Ascending aorta (tissue), 2 donors: ENCODE measurements around the gene HIC1. TPM values are rescaled to one million over a fixed set of nuclear protein-coding genes. Genes with fewer than 3 reads are reported as not detected.

Experiments
- DNase-seq, 2 donors: peaks; one replicate each; pipeline ENCODE4 v3.0.0-alpha.2; 2019; ENCODE audit warnings: low spot score in 2 of 2
- H3K27ac ChIP-seq, 2 donors: fragments of 200-600 bp; sonication (generic); one replicate each; pipeline ENCODE4 v1.5.1; 2016 to 2017; ENCODE audit warnings: mild to moderate bottlenecking in 1 of 2
- H3K27me3 ChIP-seq: fragments of 200-600 bp; sonication (generic); one replicate; pipeline ENCODE4 v1.5.1; 2017
- H3K36me3 ChIP-seq, 2 donors: fragments of 200-600 bp; sonication (generic); one replicate each; pipeline ENCODE4 v1.5.1; 2016
- H3K4me1 ChIP-seq, 2 donors: fragments of 200-600 bp; sonication (generic); one replicate each; pipeline ENCODE4 v1.5.1; 2016 to 2017; ENCODE audit warnings: mild to moderate bottlenecking in 1 of 2
- H3K4me3 ChIP-seq, 2 donors: fragments of 200-600 bp; sonication (generic); one replicate each; pipeline ENCODE4 v1.5.1; 2016 to 2017; ENCODE audit warnings: mild to moderate bottlenecking in 1 of 2
- H3K9me3 ChIP-seq, 2 donors: fragments of 200-600 bp; sonication (generic); one replicate each; pipeline ENCODE4 v1.5.1; 2016
- CTCF ChIP-seq, 3 experiments: fragments of 200-600 bp in 2 of 3; fragments of 450-650 bp in 1 of 3; sonication (generic) in 2 of 3; IDR thresholded peaks; one replicate each; pipeline ENCODE4 v1.5.1; 2016 to 2019; ENCODE audit warnings: antibody characterized with exemption in 3 of 3, mild to moderate bottlenecking in 1 of 3, moderate library complexity in 1 of 3
- intact Hi-C: fragments of 100-400 bp; cut with DNase I; formaldehyde crosslinking; loops from one replicate; pipeline ENCODE4 v1.15.1; 2023
- total RNA-seq: library from RNA; depleted of rRNA; stranded (reverse); fragments of >200 nt; gene quantifications from one replicate; pipeline ENCODE4 v1.1.0, GENCODE V29; 2016

Gene HIC1
- total RNA-seq, 1 donor from 2014 or later = 131 TPM

GRCh38 chr17:2018716-2019510, 36.0 kb upstream of the HIC1 start:
- Histone ChIP-seq H3K27ac (no peak overlapping the region), H3K4me1 (peaks cover 0 to 15% of the 10 kb centered on the region in 2 donors), H3K36me3 (no peaks in the 10 kb centered on the region), H3K27me3 (no peaks in the 10 kb centered on the region), H3K4me3 (no peak overlapping the region), H3K9me3 (no peaks in the 10 kb centered on the region)
- DNase-seq = no peak
- intact Hi-C loops = no loop called here
- no peak for TF ChIP-seq CTCF (IDR thresholded peaks at IDR 0.05)

- intact Hi-C loops = no loop called here
Observed at GRCh38 chr17:2019723-2020122, 35.2 kb upstream of the HIC1 start.

GRCh38 chr17:2020721-2021120, 34.2 kb upstream of the HIC1 start:
- Histone ChIP-seq H3K9me3 (no peaks in the 10 kb centered on the region), H3K4me1 (peaks cover 0 to 15% of the 10 kb centered on the region in 2 donors), H3K27me3 (no peaks in the 10 kb centered on the region), H3K4me3 (no peak overlapping the region), H3K27ac (no peak overlapping the region), H3K36me3 (no peaks in the 10 kb centered on the region)
- TF ChIP-seq CTCF (IDR thresholded peaks at IDR 0.05) = no peak
- intact Hi-C loops = no loop called here
- DNase-seq = no peak

More at GRCh38 chr17:2019723-2020122, 35.2 kb upstream of the HIC1 start:
- no peaks in the 10 kb centered on the region for H3K9me3 ChIP-seq
- no peaks in the 10 kb centered on the region for H3K36me3 ChIP-seq
- no peak overlapping the region for H3K4me3 ChIP-seq
- H3K4me1 ChIP-seq = peaks cover 0 to 15% of the 10 kb centered on the region in 2 donors
- H3K27me3 ChIP-seq = no peaks in the 10 kb centered on the region
- no peak overlapping the region for H3K27ac ChIP-seq
- DNase-seq = no peak
- TF ChIP-seq CTCF (IDR thresholded peaks at IDR 0.05) = no peak

DNA sequence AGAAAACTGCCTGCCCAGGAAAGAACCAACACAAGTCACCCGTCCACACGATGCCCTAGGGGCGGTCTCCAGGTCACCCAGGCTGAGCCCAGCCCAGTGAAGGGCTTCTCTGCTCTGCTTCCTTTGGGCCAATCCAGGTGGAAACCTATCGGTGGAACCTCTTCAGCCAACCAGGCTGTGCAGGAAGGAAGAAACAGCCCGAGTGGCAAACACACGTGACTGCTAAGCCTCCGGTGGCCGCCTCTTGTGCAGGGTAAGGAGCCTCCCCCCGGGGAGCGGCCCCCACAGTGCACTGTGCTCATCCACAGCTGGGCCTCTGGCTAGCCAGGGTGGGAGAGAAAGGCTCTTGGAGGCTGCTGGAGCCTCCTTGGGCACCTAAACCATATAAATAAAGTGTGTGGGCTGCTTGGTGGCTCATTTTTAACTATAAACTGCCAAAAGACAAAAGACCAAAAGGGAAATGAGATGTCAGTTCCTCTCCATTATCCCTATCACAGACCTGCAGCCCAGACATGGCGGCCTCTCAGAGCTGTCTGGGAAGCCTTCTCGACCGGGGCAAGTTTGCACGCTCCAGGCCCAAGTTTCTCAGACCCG, 32.2 kb upstream of the HIC1 start:
- DNase-seq = no peak
- no peak overlapping the region for H3K27ac ChIP-seq
- no peaks in the 10 kb centered on the region for H3K36me3 ChIP-seq
- no peaks in the 10 kb centered on the region for H3K9me3 ChIP-seq
- peak overlapping the region in 1 of 2 donors; percentile 64 for H3K4me3 ChIP-seq
- H3K4me1 ChIP-seq = peaks cover 0 to 17% of the 10 kb centered on the region in 2 donors
- no peaks in the 10 kb centered on the region for H3K27me3 ChIP-seq
- intact Hi-C loops = no loop called here
- TF ChIP-seq CTCF (IDR thresholded peaks at IDR 0.05) = no peak

- Histone ChIP-seq H3K4me1 (peaks cover 0 to 17% of the 10 kb centered on the region in 2 donors), H3K27ac (no peak overlapping the region), H3K9me3 (no peaks in the 10 kb centered on the region), H3K36me3 (no peaks in the 10 kb centered on the region), H3K4me3 (peak overlapping the region in 1 of 2 donors; percentile 64), H3K27me3 (no peaks in the 10 kb centered on the region)
- no peak for DNase-seq
- intact Hi-C loops = no loop called here
- no peak for TF ChIP-seq CTCF (IDR thresholded peaks at IDR 0.05)
Observed at GRCh38 chr17:2023256-2023655, 31.6 kb upstream of the HIC1 start.
